ENCODE data around the gene PPP2R5C. TPM values are rescaled to one million over a fixed set of nuclear protein-coding genes. Genes with fewer than 3 reads are reported as not detected.

PPP2R5C gene
- total and polyA plus RNA-seq, 2 of the 4 experiments (the other 2 are of a cell fraction): 65.9 to 78.7 TPM

DNA sequence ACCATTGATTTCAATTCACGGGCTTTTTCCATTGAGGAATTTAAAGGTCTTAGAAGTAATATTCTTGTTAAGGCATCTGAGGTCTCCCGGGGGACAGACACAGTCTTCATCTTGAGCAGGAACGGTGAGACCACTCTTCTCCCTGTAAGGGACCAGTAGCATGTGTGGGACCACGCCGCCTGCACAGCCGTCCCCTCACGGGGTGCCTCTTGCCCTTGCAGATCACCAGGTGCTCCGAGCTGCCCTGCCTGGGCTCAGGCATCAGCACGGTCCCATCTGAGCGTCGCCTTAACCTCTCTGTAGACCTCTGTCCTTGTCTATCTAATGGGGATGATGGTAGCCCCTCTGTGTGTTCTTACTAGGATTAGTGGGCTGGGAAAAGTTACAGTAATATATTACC, 74.1 kb downstream of the PPP2R5C start:
- WGBS, 2 experiments (ENCODE audit: extremely low coverage in 2 of 2, insufficient read length in 1 of 2): 100% methylated on average over 2 of the region's 11 CpGs; no CpG with 5 or more reads in 1 of the 2 experiments
- Histone ChIP-seq H4K20me1 (ENCODE audit: insufficient read depth, low read length) (peaks cover 78% of the 10 kb centered on the region), H3K9ac (ENCODE audit: low read depth, low read length) (no peak overlapping the region), H3K23ac (ENCODE audit: low read depth, low read length) (no peak overlapping the region), H3K4me2 (ENCODE audit: low read depth, low read length) (peak overlapping the region; percentile 17; the same call in 1 of the 2 replicates), H3K27ac (ENCODE audit: insufficient read depth, low read length) (no peak overlapping the region), H2AK9ac (replicated peaks; ENCODE audit: low read depth, low read length, poor library complexity) (no peak overlapping the region), H3K79me1 (ENCODE audit: low read depth in 1 of 2, low read length in 2 of 2) (peaks cover 54 to 89% of the 10 kb centered on the region in 2 experiments), H3K4me1 (ENCODE audit: control insufficient read depth, insufficient read depth, low read length) (peaks cover 16% of the 10 kb centered on the region), H3K36me3 (ENCODE audit: control insufficient read depth, insufficient read depth, low read length) (peaks cover 4% of the 10 kb centered on the region; the same call in 1 of the 2 replicates), H3K56ac (ENCODE audit: extremely low read depth, insufficient read depth, low read length) (no peak overlapping the region), H2BK15ac (ENCODE audit: low read depth, low read length) (no peak overlapping the region), H2BK20ac (ENCODE audit: low read depth, low read length) (no peak overlapping the region), H4K8ac (ENCODE audit: low read depth in 2 of 2, low read length in 2 of 2) (no peak overlapping the region), H3K4ac (ENCODE audit: low read depth, low read length) (no peak overlapping the region), H3K27me3 (ENCODE audit: control insufficient read depth, insufficient read depth, low read length) (no peaks in the 10 kb centered on the region), H4K91ac (ENCODE audit: insufficient read depth, low read depth, low read length) (no peak overlapping the region), H2AFZ (replicated peaks; ENCODE audit: low read length, poor library complexity) (no peak overlapping the region), H2AK5ac (ENCODE audit: low read depth, low read length) (no peak overlapping the region), H2BK120ac (ENCODE audit: low read depth, low read length) (no peak overlapping the region), H3K14ac (replicated peaks; ENCODE audit: low read depth, low read length) (no peak overlapping the region), H3K9me1 (ENCODE audit: insufficient read depth, low read length) (peaks cover 22% of the 10 kb centered on the region), H3K4me3 (ENCODE audit: insufficient read depth, low read depth, low read length) (no peak overlapping the region), H2BK5ac (ENCODE audit: low read depth, low read length, poor library complexity, severe bottlenecking) (no peak overlapping the region), H3K9me3 (ENCODE audit: control insufficient read depth, insufficient read depth, low read length) (no peaks in the 10 kb centered on the region), H4K5ac (ENCODE audit: low read depth, low read length) (no peak overlapping the region), H3K18ac (ENCODE audit: low read depth, low read length) (no peak overlapping the region)
- ATAC-seq (ENCODE audit: low read depth) (no peak), DNase-seq (no peak)
- TF ChIP-seq, protein P1, sequence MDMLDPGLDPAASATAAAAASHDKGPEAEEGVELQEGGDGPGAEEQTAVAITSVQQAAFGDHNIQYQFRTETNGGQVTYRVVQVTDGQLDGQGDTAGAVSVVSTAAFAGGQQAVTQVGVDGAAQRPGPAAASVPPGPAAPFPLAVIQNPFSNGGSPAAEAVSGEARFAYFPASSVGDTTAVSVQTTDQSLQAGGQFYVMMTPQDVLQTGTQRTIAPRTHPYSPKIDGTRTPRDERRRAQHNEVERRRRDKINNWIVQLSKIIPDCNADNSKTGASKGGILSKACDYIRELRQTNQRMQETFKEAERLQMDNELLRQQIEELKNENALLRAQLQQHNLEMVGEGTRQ (IDR thresholded peaks at IDR 0.05; ENCODE audit: low read depth, low read length): no peak
- TF ChIP-seq CEBPB (IDR thresholded peaks at IDR 0.05; ENCODE audit: low read depth, low read length) (no peak), RFX5 (IDR thresholded peaks at IDR 0.05; ENCODE audit: low read depth, low read length) (no peak)
- in situ Hi-C loops (cut with MboI; ENCODE audit: low sequenced_read_pairs) (no loop called here), intact Hi-C loops (cut with micrococcal nuclease) (no loop called here), dilution Hi-C loops (cut with HindIII; ENCODE audit: low sequenced_read_pairs, unreplicated experiment) (no loop called here)
- BruUV-seq (replicated peaks): no TSS peak
- ChIA-PET CTCF (no interaction called here), POLR2A (ENCODE audit: unreplicated experiment) (no interaction called here)
